ENCODE measurements around the gene WDR48. TPM values are rescaled to one million over a fixed set of nuclear protein-coding genes. Genes with fewer than 3 reads are reported as not detected.

WDR48 gene
- total and polyA plus RNA-seq, 2 experiments from 2014 or later: 27.2 to 54.3 TPM

DNA sequence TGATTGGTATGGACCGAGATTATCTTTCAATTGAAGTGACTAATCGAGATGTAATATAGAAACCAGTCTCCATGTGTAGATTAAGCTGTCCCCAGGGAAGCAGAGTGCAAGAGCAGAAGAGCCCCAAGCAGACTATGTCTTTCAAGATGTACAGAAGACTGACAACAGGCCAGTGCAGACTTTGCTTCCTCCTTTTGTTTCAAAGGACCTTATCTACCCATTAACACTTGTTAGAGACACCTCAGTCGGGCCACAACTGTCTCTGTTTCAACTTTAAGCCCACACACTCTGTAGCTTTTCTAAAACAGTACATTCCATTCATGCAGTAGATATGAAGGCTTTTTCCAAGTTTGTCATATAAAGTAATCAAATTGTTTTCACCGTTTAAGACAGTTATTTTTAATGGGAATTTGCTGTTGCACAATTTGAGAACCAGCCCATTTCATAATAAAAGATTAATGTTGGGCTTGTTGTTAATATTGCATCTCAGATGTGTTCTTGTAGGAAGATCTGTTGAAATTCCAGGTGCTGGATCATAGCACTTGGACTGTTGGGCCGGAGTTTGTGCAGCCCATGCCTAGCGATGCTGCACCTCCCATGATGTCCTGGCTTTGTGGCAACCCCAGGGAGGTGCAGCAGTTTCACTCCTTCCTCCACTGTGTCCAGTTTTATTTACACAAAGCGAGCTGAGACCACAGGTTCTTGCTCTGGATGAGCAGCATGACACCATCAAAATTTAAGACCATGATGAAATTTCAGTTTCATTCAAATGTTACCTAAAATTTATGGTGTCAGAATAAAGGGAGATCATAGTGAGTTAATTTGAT lies 43.2 kb downstream of the WDR48 start:
- Mint-ChIP-seq H3K4me3 (no peak overlapping the region), H3K27me3 (ENCODE audit: insufficient read depth, low read depth, poor library complexity) (peaks cover 4% of the 10 kb centered on the region), H3K36me3 (ENCODE audit: low read depth) (peaks cover 40% of the 10 kb centered on the region), H3K27ac (no peak overlapping the region), H3K9me3 (no peaks in the 10 kb centered on the region), H3K4me1 (no peaks in the 10 kb centered on the region; the same call in 2 of the 3 replicates)
- Histone ChIP-seq H3K4me3 (no peak overlapping the region), H3K36me3 (ENCODE audit: insufficient read depth) (peaks cover 27% of the 10 kb centered on the region), H2AFZ (no peak overlapping the region), H3K27me3 (ENCODE audit: insufficient read depth) (no peaks in the 10 kb centered on the region), H3K4me1 (ENCODE audit: insufficient read depth) (no peaks in the 10 kb centered on the region), H4K20me1 (replicated peaks; ENCODE audit: insufficient read depth) (no peaks in the 10 kb centered on the region; the same call in 1 of the 2 replicates), H3K27ac (ENCODE audit: low read depth) (no peak overlapping the region), H3K9me2 (ENCODE audit: insufficient read depth) (no peaks in the 10 kb centered on the region), H3K79me2 (replicated peaks; ENCODE audit: insufficient read depth) (no peaks in the 10 kb centered on the region), H3K4me2 (no peak overlapping the region), H3F3A (replicated peaks; ENCODE audit: low read depth) (no peaks in the 10 kb centered on the region)
- TF ChIP-seq ZNF114 (CRISPR knock-in tag; IDR thresholded peaks at IDR 0.05) (no peak), STAT1 (IDR thresholded peaks at IDR 0.05; ENCODE audit: unreplicated experiment) (no peak), CREB1 (CRISPR knock-in tag; IDR thresholded peaks at IDR 0.05; ENCODE audit: low read depth) (no peak), ZNF331 (CRISPR knock-in tag; IDR thresholded peaks at IDR 0.05; ENCODE audit: low read depth) (no peak), POLR2AphosphoS5 (IDR thresholded peaks at IDR 0.05; ENCODE audit: low read depth) (no peak)
- ATAC-seq (no peak), DNase-seq (ENCODE audit: low spot score) (no peak)

DNA sequence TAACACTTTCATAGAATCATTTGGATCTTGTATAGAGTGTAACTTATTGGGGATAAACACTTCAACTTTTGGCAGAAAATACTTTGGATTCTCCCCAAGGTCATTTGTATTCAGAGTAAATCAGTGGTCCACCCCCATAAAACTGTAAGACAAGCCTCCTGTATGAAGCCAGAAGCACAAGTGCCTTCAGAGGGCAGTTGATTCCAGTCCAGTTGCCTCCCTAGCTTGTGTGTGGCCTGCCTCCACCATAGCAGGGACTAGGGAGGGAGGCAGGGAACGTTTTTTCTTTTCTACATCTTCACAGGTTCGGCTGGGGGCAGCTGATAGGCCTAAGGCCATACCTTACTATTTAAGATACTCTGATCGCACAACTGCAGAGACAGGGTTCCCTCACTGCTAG lies 44.0 kb downstream of the WDR48 start:
- H3K27ac Mint-ChIP-seq: no peak overlapping the region
- peaks cover 40% of the 10 kb centered on the region for H3K36me3 Mint-ChIP-seq (ENCODE audit: low read depth)
- H3K9me2 ChIP-seq (ENCODE audit: insufficient read depth): no peaks in the 10 kb centered on the region
- TF ChIP-seq EZH2 (IDR thresholded peaks at IDR 0.05; ENCODE audit: low read depth, unreplicated experiment): no peak
- TF ChIP-seq JUNB (IDR thresholded peaks at IDR 0.05; ENCODE audit: unreplicated experiment): no peak
- TF ChIP-seq, protein P1, sequence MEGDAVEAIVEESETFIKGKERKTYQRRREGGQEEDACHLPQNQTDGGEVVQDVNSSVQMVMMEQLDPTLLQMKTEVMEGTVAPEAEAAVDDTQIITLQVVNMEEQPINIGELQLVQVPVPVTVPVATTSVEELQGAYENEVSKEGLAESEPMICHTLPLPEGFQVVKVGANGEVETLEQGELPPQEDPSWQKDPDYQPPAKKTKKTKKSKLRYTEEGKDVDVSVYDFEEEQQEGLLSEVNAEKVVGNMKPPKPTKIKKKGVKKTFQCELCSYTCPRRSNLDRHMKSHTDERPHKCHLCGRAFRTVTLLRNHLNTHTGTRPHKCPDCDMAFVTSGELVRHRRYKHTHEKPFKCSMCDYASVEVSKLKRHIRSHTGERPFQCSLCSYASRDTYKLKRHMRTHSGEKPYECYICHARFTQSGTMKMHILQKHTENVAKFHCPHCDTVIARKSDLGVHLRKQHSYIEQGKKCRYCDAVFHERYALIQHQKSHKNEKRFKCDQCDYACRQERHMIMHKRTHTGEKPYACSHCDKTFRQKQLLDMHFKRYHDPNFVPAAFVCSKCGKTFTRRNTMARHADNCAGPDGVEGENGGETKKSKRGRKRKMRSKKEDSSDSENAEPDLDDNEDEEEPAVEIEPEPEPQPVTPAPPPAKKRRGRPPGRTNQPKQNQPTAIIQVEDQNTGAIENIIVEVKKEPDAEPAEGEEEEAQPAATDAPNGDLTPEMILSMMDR (conservative IDR thresholded peaks at IDR 0.05; ENCODE audit: low read depth in 2 of 2): no peak
- TF ChIP-seq NANOG (IDR thresholded peaks at IDR 0.05; ENCODE audit: borderline replicate concordance): no peak
- TF ChIP-seq, protein P2, sequence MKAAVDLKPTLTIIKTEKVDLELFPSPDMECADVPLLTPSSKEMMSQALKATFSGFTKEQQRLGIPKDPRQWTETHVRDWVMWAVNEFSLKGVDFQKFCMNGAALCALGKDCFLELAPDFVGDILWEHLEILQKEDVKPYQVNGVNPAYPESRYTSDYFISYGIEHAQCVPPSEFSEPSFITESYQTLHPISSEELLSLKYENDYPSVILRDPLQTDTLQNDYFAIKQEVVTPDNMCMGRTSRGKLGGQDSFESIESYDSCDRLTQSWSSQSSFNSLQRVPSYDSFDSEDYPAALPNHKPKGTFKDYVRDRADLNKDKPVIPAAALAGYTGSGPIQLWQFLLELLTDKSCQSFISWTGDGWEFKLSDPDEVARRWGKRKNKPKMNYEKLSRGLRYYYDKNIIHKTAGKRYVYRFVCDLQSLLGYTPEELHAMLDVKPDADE (IDR thresholded peaks at IDR 0.05): no peak
- no peak for TF ChIP-seq CREB1 (CRISPR knock-in tag; IDR thresholded peaks at IDR 0.05; ENCODE audit: low read depth)
- no peak for TF ChIP-seq ZNF114 (CRISPR knock-in tag; IDR thresholded peaks at IDR 0.05)
- TF ChIP-seq, protein P3, sequence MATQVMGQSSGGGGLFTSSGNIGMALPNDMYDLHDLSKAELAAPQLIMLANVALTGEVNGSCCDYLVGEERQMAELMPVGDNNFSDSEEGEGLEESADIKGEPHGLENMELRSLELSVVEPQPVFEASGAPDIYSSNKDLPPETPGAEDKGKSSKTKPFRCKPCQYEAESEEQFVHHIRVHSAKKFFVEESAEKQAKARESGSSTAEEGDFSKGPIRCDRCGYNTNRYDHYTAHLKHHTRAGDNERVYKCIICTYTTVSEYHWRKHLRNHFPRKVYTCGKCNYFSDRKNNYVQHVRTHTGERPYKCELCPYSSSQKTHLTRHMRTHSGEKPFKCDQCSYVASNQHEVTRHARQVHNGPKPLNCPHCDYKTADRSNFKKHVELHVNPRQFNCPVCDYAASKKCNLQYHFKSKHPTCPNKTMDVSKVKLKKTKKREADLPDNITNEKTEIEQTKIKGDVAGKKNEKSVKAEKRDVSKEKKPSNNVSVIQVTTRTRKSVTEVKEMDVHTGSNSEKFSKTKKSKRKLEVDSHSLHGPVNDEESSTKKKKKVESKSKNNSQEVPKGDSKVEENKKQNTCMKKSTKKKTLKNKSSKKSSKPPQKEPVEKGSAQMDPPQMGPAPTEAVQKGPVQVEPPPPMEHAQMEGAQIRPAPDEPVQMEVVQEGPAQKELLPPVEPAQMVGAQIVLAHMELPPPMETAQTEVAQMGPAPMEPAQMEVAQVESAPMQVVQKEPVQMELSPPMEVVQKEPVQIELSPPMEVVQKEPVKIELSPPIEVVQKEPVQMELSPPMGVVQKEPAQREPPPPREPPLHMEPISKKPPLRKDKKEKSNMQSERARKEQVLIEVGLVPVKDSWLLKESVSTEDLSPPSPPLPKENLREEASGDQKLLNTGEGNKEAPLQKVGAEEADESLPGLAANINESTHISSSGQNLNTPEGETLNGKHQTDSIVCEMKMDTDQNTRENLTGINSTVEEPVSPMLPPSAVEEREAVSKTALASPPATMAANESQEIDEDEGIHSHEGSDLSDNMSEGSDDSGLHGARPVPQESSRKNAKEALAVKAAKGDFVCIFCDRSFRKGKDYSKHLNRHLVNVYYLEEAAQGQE (IDR thresholded peaks at IDR 0.05; ENCODE audit: unreplicated experiment): no peak
- no peak for TF ChIP-seq POLR2AphosphoS5 (IDR thresholded peaks at IDR 0.05; ENCODE audit: low read depth)

More for the DNA sequence above, 44.0 kb downstream of the WDR48 start:
- DNase-seq (ENCODE audit: low spot score): no peak
- no peak overlapping the region for H2AFZ ChIP-seq
- no peaks in the 10 kb centered on the region; the same call in 2 of the 3 replicates for H3K4me1 Mint-ChIP-seq
- peaks cover 23% of the 10 kb centered on the region for H3K36me3 ChIP-seq (ENCODE audit: insufficient read depth)
- no peaks in the 10 kb centered on the region for H3K9me3 Mint-ChIP-seq
- H3K79me2 ChIP-seq (replicated peaks; ENCODE audit: insufficient read depth): no peaks in the 10 kb centered on the region
- no peak for ATAC-seq
- H3K27me3 ChIP-seq (ENCODE audit: insufficient read depth): no peaks in the 10 kb centered on the region
- H3K4me1 ChIP-seq (ENCODE audit: insufficient read depth): no peaks in the 10 kb centered on the region
- H3F3A ChIP-seq (replicated peaks; ENCODE audit: low read depth): no peaks in the 10 kb centered on the region
- H4K20me1 ChIP-seq (replicated peaks; ENCODE audit: insufficient read depth): no peaks in the 10 kb centered on the region; the same call in 1 of the 2 replicates
- H3K27ac ChIP-seq (ENCODE audit: low read depth): no peak overlapping the region
- H3K4me3 ChIP-seq: no peak overlapping the region
- peaks cover 4% of the 10 kb centered on the region for H3K27me3 Mint-ChIP-seq (ENCODE audit: insufficient read depth, low read depth, poor library complexity)
- H3K4me2 ChIP-seq: no peak overlapping the region
- no peak overlapping the region for H3K4me3 Mint-ChIP-seq

All from GM23338 (cell line).